GM18858 (cell line): Measurements from ENCODE around the gene ZNF70.

Experiments
- ATAC-seq: cut with Tn5 transposase; IDR thresholded peaks from one replicate; pipeline ENCODE4 v1.9.1; 2021; ENCODE audit not compliant: unreplicated experiment

The ZNF70 gene

GRCh38 chr22:23779731-23780130 lies 28.8 kb upstream of the ZNF70 start:
- ATAC-seq: no peak

- no peak for ATAC-seq
These were observed 28.2 kb upstream of the ZNF70 start for GRCh38 chr22:23779083-23779482.

DNA sequence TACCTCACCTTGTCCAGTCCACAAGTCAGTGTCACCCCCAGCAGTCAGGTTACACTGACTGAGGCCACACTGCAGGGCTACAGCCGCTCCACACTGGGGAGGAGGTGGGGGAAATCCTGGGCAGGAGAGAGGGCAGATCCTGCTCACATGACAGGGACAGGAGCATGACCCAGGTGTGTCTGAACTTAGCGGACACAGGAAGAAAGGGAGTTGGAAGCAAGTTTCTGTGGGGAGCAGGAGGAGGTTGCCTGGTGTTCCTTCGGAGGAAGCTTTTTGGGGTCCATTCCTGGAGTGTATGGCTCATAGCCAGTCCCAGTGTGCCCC lies 27.6 kb upstream of the ZNF70 start:
- no peak for ATAC-seq

DNA sequence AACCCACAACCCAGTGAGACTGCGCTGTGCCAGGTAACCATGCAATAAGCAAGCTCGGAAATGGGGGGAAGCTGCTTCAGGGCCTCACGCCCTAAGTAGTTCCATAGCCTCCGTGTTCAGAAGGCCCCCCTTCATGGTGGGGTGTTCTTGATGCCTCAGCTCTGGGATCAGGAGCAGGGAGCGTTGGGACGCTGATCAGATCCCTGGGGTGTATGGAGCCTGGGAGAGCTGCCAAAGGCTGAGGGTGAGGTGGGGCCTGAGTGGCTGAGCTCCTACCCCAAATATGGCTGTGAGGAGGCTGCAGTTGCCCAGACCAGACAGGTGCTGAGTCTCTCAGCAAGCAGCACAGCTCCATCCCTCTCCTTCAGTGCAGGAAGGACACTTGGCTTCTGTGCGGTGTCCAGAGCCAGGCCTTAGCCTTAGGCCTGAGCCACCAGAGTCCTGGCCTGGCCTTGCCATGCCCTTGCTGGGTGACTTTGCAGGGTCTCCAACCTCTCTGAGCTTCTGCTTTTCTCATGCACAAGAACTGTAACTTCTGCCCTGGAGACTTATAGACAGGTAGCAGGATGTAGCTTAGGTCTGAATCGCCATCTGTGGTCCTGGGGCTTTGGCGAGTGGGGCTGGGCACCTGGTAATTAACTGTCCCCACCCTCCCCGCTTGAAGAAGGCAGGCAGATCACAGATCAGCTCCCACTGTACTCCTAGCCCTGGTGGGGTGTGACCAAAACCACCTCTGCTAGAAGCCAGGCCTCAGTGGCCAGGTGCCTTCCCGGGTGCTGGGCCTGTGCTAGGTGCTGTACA lies 27.1 kb upstream of the ZNF70 start:
- no peak for ATAC-seq

- ATAC-seq: no peak
These were observed 25.0 kb upstream of the ZNF70 start for GRCh38 chr22:23775779-23776375.

GRCh38 chr22:23774922-23775436 lies 24.1 kb upstream of the ZNF70 start:
- no peak for ATAC-seq

DNA sequence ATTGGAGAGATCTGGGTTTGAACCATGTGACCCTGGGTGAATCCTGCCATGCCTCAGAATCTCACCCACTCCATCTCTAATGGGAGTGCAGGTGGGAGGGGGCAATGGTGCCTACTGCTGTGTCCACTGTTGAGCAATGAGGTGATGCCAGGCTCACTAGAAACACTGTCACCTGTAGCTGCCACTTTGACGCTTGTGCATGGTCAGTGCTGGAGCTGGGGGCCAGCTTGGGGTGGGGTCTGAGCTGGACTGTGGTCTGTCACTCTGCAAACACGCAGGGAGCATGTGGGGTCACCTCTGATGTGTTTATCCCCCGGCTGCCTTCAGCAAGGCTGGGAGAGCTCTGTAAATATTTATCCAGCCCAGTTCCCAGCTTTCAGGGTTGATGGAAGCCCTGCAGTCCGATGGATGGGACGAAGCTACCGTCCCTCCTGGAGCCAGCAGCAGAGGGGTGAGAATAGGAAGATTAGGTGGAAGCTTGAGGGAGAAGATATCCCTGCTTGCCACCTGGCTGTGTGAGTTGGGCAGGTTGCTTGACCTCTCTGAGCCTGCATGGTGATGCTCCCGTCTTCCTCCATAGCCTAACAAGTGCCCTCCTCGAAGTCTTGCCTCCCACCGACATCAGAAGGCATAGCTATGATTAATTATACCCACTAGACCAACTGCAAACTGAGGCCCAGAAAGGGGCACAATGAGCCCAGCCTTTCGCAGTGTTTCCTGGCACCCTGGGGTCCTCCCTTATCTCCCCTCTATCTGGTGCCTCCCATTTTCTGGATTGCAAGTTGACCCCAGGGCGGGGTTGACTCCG lies 23.4 kb upstream of the ZNF70 start:
- no peak for ATAC-seq

DNA sequence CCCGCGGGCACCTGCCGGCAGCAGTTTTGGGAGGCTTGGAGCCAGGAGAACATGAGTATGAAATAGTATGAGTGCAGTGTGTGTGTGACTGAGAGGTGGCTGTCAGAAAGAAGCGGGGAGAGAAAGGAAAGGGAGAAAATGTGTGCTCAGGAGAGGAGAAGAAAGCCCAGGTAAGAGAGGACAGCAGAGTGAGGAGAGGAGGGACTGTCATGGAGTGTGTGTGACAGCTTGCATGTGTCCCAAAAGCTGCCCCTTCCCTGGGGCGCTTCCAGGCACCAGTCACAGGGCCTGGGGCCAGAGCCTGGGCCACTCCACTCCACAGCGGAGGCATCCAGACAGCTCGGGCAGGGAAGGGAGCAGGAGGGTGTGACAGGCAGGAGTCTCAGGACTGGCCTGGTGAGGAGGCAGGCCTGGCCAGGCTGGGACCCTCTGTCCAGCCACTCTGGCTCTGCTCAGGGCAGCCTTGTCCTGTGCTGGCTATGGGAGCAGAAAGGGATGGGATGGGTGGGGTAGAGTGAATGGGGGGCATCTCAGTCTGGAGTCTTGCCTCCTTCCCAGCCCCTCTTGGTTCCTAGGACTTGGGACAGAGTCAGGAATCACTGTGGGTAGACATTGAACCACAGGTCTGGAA lies 22.7 kb upstream of the ZNF70 start:
- ATAC-seq: no peak

- no peak for ATAC-seq
These were observed 21.9 kb upstream of the ZNF70 start, which contains the start of gene MMP11 for GRCh38 chr22:23772649-23773473. TSS of gene MMP11 (plus strand) at chr22:23772849. CDS start at chr22:23772871, 22 bp downstream.

DNA sequence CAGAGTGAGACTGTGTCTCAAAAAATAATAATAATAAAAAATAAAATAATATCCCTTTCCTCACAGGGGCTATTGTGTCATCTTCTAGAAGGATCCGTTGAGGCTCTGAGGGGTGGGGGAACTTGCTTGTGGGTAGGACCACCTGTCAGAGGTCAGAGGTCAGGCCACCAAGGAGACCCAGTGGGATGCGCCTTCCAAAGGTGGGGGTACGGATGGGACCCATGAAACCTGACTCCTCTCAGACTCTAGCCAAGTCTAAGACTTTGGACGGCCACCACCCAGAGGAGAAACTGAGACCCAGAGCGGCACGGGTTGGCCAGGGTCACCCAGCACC lies 21.4 kb upstream of the ZNF70 start:
- ATAC-seq: no peak

- ATAC-seq: no peak
These were observed 18.5 kb upstream of the ZNF70 start for GRCh38 chr22:23769321-23769965.

DNA sequence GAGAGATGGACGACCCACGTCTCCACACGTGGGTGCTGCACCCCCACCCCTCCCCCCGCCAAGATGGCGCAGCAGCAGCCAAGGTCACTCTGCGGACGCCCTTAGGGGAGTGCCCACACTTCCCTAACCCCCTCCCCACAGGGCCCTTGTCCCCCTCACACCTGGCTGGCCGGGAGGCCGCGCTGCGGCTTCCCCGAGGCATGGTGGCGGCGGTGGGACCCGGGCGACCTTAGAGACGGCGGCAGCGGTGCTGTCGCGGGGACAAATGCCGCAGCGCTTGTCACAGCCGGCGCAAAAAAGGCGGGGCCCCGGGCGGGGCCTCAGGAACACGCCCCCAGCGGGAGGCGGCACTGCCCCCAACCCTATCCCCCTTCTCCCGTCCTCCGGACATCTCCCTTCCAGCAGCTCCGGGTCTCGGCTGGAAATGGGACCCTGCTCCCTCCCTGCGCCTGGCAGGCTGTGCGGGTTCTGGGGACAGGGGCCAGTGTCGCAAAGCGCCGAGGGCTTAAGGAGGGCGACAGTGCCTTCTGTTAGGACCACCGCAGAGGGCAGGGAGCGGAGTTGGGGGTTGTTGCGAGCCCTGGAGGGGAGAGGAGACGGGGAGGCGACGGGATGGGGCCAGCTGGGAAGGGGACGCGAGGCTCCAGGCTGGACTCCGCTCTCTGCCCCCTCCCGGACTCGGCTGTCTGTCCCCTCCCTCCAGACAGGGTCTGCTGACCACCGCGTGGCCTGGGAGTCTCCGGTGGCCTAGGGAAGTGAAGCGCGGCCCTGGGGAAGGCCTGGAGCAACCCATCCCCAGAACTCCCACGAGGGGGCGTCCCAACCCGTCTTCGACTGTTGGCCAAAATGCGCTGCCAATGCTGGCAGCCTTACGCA lies 17.0 kb upstream of the ZNF70 start, which contains the start of gene CHCHD10:
TSS of gene CHCHD10 (minus strand) at position 300 of the 876 bp plus-strand sequence. CDS start at position 202, 98 bp downstream.
- no peak for ATAC-seq

DNA sequence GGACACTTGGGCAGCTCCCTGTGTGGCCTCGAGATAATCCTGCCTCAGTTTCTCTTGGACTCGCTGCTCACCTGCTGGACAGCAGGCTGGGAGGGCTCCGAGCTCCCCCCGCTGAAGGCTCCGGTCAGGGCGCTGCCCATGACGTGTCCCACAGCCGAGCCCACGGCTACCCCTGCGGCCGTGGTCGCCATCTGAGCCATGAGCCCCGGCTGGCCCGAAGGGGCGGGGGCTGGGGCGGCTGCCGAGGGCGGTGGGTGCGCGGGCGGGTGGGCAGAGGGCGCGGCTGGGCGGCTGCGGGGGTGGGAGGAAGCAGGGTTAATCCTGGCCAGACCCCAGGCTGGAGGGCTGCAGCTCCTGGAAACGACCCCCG lies 16.4 kb upstream of the ZNF70 start:
- no peak for ATAC-seq

DNA sequence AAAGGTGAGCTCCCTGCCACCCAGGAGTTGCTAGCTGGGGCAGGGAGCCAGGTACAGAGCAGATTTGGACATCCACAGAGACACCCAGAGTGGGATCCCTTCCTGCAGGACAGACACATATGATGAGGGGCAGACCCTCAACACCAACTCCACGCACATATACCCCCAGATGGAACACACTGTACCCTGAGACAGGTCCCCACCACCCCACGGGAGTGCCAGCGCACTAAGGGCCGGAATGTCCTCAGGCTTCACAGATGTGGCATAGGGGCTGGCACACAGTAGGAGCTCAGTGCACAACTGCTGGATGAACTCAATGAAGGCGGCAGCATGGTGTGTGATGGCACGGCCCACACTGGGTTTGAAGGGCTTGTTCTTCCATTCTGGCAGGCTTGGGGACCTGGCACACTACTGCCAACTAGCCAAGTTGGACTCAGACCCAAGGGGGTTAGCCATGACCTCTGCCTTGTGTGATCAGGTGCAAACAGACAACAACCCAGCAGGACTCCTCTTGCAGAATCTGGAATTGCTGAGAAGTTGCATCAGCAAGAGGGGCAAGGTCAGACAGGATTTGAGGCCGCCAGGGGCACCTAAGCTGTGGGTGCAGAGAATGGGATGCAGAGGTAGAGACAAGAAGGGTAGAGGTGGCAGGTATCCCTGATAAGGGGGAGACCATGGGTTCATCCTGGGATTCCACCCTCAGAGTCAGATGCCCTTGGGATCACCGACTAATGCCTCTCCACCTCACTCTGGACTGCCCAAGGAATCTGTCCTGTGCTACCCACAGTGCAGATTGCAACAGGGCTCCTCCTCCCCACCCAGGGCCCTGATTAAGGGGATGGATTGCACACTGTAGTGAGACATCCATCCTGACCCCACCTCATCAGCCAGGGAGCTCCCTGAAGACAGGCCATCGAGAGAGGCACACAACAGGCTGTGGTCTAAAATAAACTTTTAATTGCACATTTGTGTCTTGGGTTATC lies 14.3 kb upstream of the ZNF70 start:
- ATAC-seq: no peak

DNA sequence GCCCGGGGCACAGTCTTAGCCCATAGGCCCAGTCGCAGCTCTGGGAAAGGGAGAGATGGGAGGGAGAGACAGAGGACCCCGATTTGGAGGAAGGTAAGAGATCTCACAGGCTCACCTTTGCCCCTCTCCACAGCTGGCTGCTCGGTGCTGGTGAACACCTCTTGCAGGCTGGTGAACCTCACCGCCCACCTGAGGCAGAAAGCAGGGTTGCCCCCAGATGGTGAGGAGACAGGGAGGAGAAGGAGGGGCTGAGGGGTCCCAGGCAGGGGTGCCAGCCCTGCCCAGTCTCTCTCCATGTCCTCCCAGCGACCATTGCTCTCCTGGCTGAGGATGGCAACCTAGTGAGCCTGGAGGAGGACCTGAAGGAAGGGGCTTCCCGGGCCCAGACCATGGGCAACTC lies 13.0 kb upstream of the ZNF70 start:
- ATAC-seq: no peak

DNA sequence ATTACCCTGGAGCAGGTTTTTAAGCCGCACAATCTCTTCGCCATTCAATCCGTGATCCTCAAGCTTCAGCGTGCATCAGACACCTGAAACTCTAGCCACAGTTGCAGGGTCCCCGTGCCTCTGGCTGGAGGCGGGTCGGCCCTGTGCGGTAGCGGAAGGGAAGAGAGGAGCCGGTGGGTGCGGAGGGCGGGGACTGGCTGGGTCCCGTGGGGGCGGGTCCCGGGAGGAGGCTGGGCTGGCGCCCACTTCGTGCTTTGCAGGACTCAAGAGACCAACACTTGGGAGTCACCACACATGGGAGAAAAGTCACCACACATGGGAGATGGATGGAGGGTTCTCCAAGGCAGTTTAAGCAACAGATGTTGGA lies 12.7 kb upstream of the ZNF70 start:
- ATAC-seq: no peak

- ATAC-seq: no peak
These were observed 12.1 kb upstream of the ZNF70 start, which contains the start of gene C22orf15 for GRCh38 chr22:23762842-23763578. TSS of gene C22orf15 (plus strand) at chr22:23762990. CDS start at chr22:23763307, 317 bp downstream.
